B cell (primary cell): ENCODE measurements around the gene PAK2.

Source experiments
- EZH2 ChIP-seq: IDR thresholded peaks from 2 replicates; pipeline ENCODE4 v1.6.1; 2012; ENCODE audit warnings: borderline replicate concordance, low read depth, mild to moderate bottlenecking, moderate library complexity, low read length; ENCODE audit not compliant: insufficient read depth, poor library complexity, severe bottlenecking
- TF ChIP-seq, protein P1 (sequence below): fragments of 200-600 bp; IDR thresholded peaks from one replicate; pipeline ENCODE4 v1.8.0; 2022; ENCODE audit warnings: antibody characterized with exemption, mild to moderate bottlenecking

DNA sequence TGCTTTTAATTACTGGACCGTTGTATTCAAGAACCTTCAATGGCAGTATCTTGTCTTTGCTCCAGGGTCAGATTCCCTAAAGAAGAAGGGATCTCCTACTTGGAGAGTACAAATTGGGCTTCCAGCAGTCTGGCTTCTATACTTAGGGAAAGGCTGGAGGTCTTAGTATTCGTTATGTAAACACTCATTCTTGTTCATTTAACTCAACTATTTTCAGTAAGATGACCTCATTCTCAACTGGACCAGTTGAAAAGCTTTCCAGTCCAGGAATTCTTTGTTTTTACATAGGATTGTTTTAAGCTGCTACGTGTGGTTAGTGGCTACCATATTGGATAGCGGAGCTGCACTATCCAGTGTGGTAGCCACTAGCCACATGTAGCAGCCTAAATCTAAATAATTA, 132.7 kb downstream of the PAK2 start:
- TF ChIP-seq, protein P1, sequence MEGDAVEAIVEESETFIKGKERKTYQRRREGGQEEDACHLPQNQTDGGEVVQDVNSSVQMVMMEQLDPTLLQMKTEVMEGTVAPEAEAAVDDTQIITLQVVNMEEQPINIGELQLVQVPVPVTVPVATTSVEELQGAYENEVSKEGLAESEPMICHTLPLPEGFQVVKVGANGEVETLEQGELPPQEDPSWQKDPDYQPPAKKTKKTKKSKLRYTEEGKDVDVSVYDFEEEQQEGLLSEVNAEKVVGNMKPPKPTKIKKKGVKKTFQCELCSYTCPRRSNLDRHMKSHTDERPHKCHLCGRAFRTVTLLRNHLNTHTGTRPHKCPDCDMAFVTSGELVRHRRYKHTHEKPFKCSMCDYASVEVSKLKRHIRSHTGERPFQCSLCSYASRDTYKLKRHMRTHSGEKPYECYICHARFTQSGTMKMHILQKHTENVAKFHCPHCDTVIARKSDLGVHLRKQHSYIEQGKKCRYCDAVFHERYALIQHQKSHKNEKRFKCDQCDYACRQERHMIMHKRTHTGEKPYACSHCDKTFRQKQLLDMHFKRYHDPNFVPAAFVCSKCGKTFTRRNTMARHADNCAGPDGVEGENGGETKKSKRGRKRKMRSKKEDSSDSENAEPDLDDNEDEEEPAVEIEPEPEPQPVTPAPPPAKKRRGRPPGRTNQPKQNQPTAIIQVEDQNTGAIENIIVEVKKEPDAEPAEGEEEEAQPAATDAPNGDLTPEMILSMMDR, result no peak
- no peak for TF ChIP-seq EZH2
